GM19023 (cell line): Measurements from ENCODE around the gene WNT5A.
"Not testable (repeated sequence)": the region's sequence is repeated elsewhere in the genome, so short reads cannot be mapped to it uniquely, and the experiment has no call there.

Experiments
- ATAC-seq: cut with Tn5 transposase; IDR thresholded peaks from one replicate; pipeline ENCODE4 v1.9.1; 2021; ENCODE audit warnings: mild to moderate bottlenecking, moderate library complexity; ENCODE audit not compliant: unreplicated experiment

WNT5A gene

GRCh38 chr3:55507808-55508207 is 20.7 kb upstream of the WNT5A start:
- no peak for ATAC-seq

GRCh38 chr3:55505776-55506175 is 18.7 kb upstream of the WNT5A start:
- no peak for ATAC-seq

GRCh38 chr3:55505102-55505501 is 18.0 kb upstream of the WNT5A start:
- not testable (repeated sequence) for ATAC-seq

DNA sequence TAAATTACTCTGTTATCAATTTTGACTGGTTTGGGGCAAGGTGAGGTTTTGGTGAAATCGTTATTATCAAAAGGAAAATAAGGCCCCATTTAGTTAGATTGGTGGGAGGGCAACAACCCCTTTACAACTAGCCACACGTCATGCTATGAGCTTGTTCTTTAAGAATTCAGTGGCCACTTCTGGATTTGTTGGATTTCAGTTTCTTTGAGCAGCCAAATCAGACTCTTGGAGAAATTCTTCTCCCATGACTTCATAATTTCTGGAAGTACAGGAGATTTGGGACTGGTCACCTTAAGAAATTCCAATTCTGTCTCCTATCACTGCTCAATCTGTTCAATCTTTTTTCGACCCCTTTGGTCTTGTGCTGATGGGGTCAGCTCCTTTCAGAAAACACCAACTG is 14.8 kb upstream of the WNT5A start:
- ATAC-seq, result no peak

GRCh38 chr3:55500555-55501330 is 13.6 kb upstream of the WNT5A start:
- no peak for ATAC-seq

DNA sequence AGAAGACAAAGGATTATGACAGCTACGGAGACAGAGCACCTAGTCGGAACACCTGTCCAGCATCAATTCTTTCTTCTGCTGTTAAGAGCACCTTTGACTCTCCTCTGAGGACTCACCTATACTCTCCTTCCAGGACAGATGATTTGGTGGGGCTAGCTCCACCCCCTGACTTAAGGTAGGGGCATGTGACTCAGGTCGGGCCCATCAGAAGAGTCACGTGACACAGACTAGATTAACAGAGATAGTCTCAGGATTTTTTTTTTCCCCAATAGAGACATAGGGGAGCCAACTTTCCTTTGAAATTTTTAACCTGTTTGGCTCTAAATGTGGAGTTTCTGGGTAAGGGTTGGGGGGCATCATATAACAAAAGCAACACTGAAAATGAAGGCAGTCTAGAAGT is 11.4 kb upstream of the WNT5A start:
- no peak for ATAC-seq

DNA sequence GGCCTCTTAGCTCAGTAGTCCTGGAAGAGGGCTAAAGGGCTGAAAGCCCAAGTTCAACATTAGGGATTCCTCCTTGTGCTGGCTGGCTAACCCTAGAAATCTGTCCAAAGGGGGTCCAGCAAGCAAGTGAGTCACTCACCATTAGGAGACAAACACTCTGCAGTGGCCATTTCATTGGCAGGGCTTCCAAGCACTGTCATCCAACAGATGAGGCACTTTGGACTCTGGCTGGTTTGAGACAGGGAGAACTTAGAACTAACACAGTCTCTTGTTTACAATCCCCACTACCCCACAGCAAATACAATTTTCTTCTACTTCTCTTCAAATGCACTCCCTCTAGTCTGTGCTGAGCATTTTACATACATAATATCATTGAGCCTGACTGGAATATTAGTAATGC is 10.1 kb upstream of the WNT5A start:
- no peak for ATAC-seq

- no peak for ATAC-seq
Observed at GRCh38 chr3:55494976-55495375, 7.9 kb upstream of the WNT5A start.

- no peak for ATAC-seq
Observed at GRCh38 chr3:55492976-55493375, 5.9 kb upstream of the WNT5A start.

- ATAC-seq, result no peak
Observed at GRCh38 chr3:55491296-55491816, 4.2 kb upstream of the WNT5A start.

DNA sequence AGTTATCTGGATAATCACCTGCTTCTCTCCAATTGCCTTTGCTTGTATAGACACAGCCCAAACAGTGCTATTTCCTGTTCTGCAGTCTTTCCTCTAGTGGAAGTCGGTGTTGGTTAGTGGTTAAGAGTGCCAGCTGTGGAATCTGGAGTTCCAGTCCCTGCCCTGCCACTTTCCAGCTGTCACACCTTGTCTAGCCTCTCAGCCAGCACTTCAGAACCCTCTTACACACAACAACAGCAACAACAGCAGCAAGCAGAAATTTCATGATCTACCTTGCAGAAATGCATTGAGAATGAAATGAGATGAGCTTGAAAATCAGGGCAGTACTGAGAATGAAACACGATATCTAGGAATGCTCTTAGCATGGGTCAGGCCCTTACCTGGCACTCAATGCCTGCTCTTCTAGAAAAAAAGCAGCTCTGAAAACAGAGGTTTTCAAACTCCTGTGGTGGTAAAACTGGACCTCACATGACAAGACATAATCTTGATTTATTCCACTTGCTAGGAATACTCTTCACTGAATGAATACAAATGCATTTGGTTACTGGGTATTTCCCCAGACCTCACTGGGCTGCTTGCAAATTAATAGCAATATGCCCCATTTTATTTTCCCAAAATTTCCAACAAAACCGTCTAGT is 3.3 kb upstream of the WNT5A start:
- no peak for ATAC-seq

DNA sequence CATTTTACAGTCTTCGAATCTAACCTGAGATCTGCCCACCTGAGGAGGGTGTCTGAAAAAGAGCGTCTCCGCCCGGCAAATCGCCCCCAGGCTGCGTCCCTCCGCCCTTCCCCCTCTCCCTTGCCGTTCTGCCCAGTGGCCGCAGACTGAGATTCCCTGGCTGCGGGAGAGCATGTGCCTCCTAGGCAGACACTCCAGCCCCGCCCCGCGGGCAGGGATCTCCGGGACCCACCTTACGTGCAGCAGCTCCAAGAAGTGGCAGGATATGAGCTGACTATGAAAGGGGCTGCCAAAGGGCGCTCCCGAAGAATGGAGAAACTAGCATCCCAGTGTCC is 2.7 kb upstream of the WNT5A start:
- no peak for ATAC-seq

GRCh38 chr3:55488398-55489055 is 1.4 kb upstream of the WNT5A start:
- ATAC-seq, result no peak

DNA sequence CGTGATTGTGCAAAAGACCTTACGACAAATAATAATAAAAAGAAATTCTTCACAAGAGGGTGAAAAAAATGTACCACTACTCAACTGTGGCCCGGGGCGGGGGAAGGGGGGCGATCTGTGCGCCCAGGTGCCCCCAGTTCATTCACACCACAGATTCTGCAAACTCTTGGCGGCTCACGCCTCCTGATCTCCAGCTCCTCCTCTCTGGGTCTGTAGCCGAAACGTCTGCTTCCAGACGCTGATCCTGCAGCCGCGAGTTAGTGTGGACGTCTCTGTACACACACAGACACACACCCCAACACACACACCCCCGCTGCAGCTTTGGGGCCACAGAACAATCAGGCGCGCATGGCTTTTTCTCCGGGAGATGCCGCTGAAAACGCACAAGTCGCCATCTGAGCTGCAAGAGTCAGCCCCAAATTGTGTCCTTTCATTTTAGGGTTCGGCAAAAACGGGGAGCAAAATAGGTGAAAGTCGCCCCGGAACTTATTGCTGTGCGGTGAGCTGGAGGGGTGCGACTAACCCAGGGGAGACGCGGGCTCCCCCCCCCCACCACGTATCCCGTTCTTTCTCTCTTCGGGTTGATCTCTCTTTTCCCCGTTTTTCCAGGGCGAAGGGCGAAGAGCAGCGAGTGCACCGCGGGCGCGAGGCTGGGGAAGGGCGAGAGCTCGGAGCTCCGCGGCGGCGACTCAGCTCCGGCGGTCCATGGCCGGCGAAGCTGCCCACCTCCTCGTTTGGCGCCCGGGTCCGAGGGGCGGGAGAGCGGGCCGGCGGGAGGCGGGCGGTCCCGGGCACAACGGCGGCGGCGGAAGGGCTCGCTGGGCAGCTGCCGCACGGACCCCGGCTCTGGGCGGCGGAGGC is 505 bp upstream of the WNT5A start:
- no peak for ATAC-seq

GRCh38 chr3:55486101-55486856 is 827 bp downstream of the WNT5A start:
- ATAC-seq, result no peak

- peak; percentile 52 for ATAC-seq
Observed at GRCh38 chr3:55484801-55485791, 2.0 kb downstream of the WNT5A start.

DNA sequence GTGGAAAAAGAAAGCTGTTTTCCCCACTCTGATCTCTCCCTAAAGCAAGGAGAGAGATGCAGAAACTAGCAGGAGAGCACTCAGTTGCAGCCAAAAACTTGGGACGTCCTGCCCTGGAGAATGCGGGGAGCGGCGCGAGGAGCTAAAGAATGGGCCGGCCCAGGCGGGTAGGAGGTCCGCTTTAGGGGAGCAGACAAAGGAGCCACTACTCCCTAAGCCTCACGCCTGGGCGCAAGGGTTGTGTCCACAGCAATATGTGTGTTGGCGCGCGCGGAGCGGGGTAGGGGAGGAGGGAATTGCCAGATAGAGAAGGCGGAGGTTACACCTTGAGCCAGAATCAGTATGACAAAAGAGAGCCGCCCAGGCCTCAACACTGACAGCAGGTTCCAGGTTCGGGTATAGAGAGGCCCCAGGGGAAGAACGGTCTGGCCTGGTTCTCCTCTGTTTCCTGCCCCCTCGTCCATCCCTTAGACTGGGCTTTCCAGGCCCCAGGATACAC is 2.9 kb downstream of the WNT5A start:
- no peak for ATAC-seq

- ATAC-seq, result no peak
Observed at GRCh38 chr3:55483196-55484095, 3.7 kb downstream of the WNT5A start.
